Measurements from ENCODE around the gene CCND1. TPM values are rescaled to one million over a fixed set of nuclear protein-coding genes. Genes with fewer than 3 reads are reported as not detected.

The CCND1 gene
- total and polyA plus RNA-seq, 8 donors: 24.6 to 126 (median 89.0) TPM

- no peaks in the 10 kb centered on the region for H3K9me3 ChIP-seq
- ATAC-seq (peak in 1 of 4 donors; percentile 8), FAIRE-seq (no peak), DNase-seq (peak in 2 of 6 donors; percentile 71 to 77)
- peak overlapping the region; percentile 46 to 84 (median 68) for H3K4me3 ChIP-seq
- WGBS, 2 donors: 0 to 1% methylated on average over 26 to 40 of the region's 40 CpGs
- H3K4me1 ChIP-seq: peaks cover 0 to 25% (median 19%) of the 10 kb centered on the region in 3 donors
- peaks cover 0 to 13% (median 0%) of the 10 kb centered on the region in 4 donors for H3K27me3 ChIP-seq
- TF ChIP-seq CTCF (IDR thresholded peaks at IDR 0.05): no peak
- H3K36me3 ChIP-seq: peaks cover 0 to 6% (median 0%) of the 10 kb centered on the region in 3 donors
- intact Hi-C loops (cut with DNase I): no loop called here
- peak overlapping the region; percentile 67 to 80 (median 72) for H3K27ac ChIP-seq
Measured at GRCh38 chr11:69642549-69642912, 1.6 kb downstream of the CCND1 start.

GRCh38 chr11:69642913-69643632, 2.1 kb downstream of the CCND1 start:
- intact Hi-C loops (cut with DNase I): no loop called here
- DNase-seq (peak; percentile 56 to 95 (median 81)), ATAC-seq (peak; percentile 61 to 78 (median 72)), FAIRE-seq (no peak)
- peaks cover 0 to 11% (median 0%) of the 10 kb centered on the region in 4 donors for H3K27me3 ChIP-seq
- H3K4me1 ChIP-seq: peaks cover 0 to 22% (median 13%) of the 10 kb centered on the region in 3 donors
- 0% methylated on average over 39 to 81 of the region's 81 CpGs for WGBS, 2 donors
- peaks cover 0 to 6% (median 0%) of the 10 kb centered on the region in 3 donors for H3K36me3 ChIP-seq
- peak overlapping the region; percentile 46 to 84 (median 68) for H3K4me3 ChIP-seq
- H3K27ac ChIP-seq: peak overlapping the region; percentile 67 to 80 (median 72)
- TF ChIP-seq CTCF (IDR thresholded peaks at IDR 0.05): peak; percentile 85 to 95 (median 92)
- H3K9me3 ChIP-seq: no peaks in the 10 kb centered on the region

GRCh38 chr11:69643646-69644045, 2.7 kb downstream of the CCND1 start:
- FAIRE-seq (no peak), DNase-seq (peak in 1 of 6 donors; percentile 71), ATAC-seq (peak in 1 of 4 donors; percentile 1)
- peaks cover 0 to 6% (median 0%) of the 10 kb centered on the region in 3 donors for H3K36me3 ChIP-seq
- H3K4me3 ChIP-seq: peak overlapping the region; percentile 46 to 84 (median 68)
- WGBS, 2 donors: 11 to 14% methylated on average over 26 to 27 of the region's 27 CpGs
- peaks cover 0 to 9% (median 0%) of the 10 kb centered on the region in 4 donors for H3K27me3 ChIP-seq
- no peaks in the 10 kb centered on the region for H3K9me3 ChIP-seq
- peaks cover 0 to 18% (median 11%) of the 10 kb centered on the region in 3 donors for H3K4me1 ChIP-seq
- H3K27ac ChIP-seq: peak overlapping the region in 2 of 4 donors; percentile 67
- intact Hi-C loops (cut with DNase I): no loop called here
- TF ChIP-seq CTCF (IDR thresholded peaks at IDR 0.05): peak in 2 of 4 donors; percentile 3 to 11

- 16 to 22% methylated on average over 24 of the region's 24 CpGs for whole genome bisulfite sequencing, 2 donors
- no peak for TF ChIP-seq CTCF (IDR thresholded peaks at IDR 0.05)
- Histone ChIP-seq H3K27ac (peak overlapping the region in 3 of 4 donors; percentile 5 to 67 (median 16)), H3K9me3 (no peaks in the 10 kb centered on the region), H3K4me1 (peaks cover 0 to 18% (median 10%) of the 10 kb centered on the region in 3 donors), H3K36me3 (peaks cover 0 to 6% (median 0%) of the 10 kb centered on the region in 3 donors), H3K27me3 (peaks cover 0 to 9% (median 0%) of the 10 kb centered on the region in 4 donors), H3K4me3 (peak overlapping the region in 3 of 4 donors; percentile 67 to 84 (median 69))
- intact Hi-C loops (cut with DNase I): no loop called here
- peak; percentile 35 to 63 (median 54) for ATAC-seq
- FAIRE-seq: no peak
- peak; percentile 48 to 87 (median 74) for DNase-seq
Measured at GRCh38 chr11:69644071-69644961, 3.4 kb downstream of the CCND1 start.
